ENCODE data around the gene ASF1B.

GRCh38 chr19:14159059-14159458, 22.7 kb upstream of the ASF1B start:
- TF ChIP-seq CTCF (IDR thresholded peaks at IDR 0.05) (no peak), POLR2A (IDR thresholded peaks at IDR 0.05) (no peak)

Measured in transverse colon (tissue), 3 donors.